K562 (cell line): ENCODE measurements around the gene LYRM1. TPM values are rescaled to one million over a fixed set of nuclear protein-coding genes. Genes with fewer than 3 reads are reported as not detected.

ENCODE experiments used
- ARHGAP35 ChIP-seq: fragments of 450-650 bp; IDR thresholded peaks from 2 replicates; pipeline ENCODE4 v1.6.1; 2018; ENCODE audit not compliant: partially characterized antibody
- BCOR ChIP-seq: fragments of 450-650 bp; IDR thresholded peaks from 2 replicates; pipeline ENCODE4 v1.6.1; 2016
- EGR1 ChIP-seq: fragments of 450-650 bp; conservative IDR thresholded peaks from 2 replicates; pipeline ENCODE4 v1.6.1; 2017; ENCODE audit warnings: mild to moderate bottlenecking
- ESRRB ChIP-seq: fragments of 250-450 bp; sonication (Bioruptor Pico); IDR thresholded peaks from 2 replicates; pipeline ENCODE4 v1.5.0; 2020; ENCODE audit warnings: mild to moderate bottlenecking, moderate library complexity, borderline replicate concordance
- EZH2 ChIP-seq: IDR thresholded peaks from 2 replicates; pipeline ENCODE4 v1.6.1; 2012; ENCODE audit warnings: low read depth, mild to moderate bottlenecking, inconsistent platforms, low read length, borderline replicate concordance
- FIP1L1 ChIP-seq: fragments of 200-400 bp; formaldehyde crosslinking; IDR thresholded peaks from 2 replicates; pipeline ENCODE4 v1.6.1; 2018; ENCODE audit warnings: mild to moderate bottlenecking, low read depth, low read length; ENCODE audit not compliant: poor library complexity, severe bottlenecking
- HDAC3 ChIP-seq: fragments of 450-650 bp; IDR thresholded peaks from 2 replicates; pipeline ENCODE4 v1.6.1; 2018; ENCODE audit warnings: borderline replicate concordance, mild to moderate bottlenecking, moderate library complexity; ENCODE audit not compliant: partially characterized antibody
- HMG20A ChIP-seq: fragments of 450-650 bp; formaldehyde crosslinking; conservative IDR thresholded peaks from 2 replicates; pipeline ENCODE4 v1.4.0; 2020; ENCODE audit warnings: mild to moderate bottlenecking, mixed read lengths
- KAT2B ChIP-seq: IDR thresholded peaks from one replicate; pipeline ENCODE4 v1.6.1; 2012; ENCODE audit warnings: low read depth, mild to moderate bottlenecking, control low read depth, inconsistent platforms, low read length, moderate library complexity
- KDM2B ChIP-seq: fragments of 250-450 bp; sonication (Bioruptor Pico); IDR thresholded peaks from 2 replicates; pipeline ENCODE4 v1.8.0; 2021; ENCODE audit warnings: mild to moderate bottlenecking, moderate library complexity
- NELFE ChIP-seq: IDR thresholded peaks from 2 replicates; pipeline ENCODE4 v1.6.1; 2011; ENCODE audit warnings: mild to moderate bottlenecking; ENCODE audit not compliant: insufficient read depth, insufficient read length
- POLR2AphosphoS2 ChIP-seq: IDR thresholded peaks from 2 replicates; pipeline ENCODE4 v1.6.1; 2012; ENCODE audit warnings: low read length, improper control_type of control experiment
- STAG1 ChIP-seq: sonication (generic); formaldehyde crosslinking; IDR thresholded peaks from 2 replicates; pipeline ENCODE4 v1.5.0; 2020; ENCODE audit warnings: missing genetic modification reagents, borderline replicate concordance
- TOE1 ChIP-seq, 2 experiments: fragments of 450-650 bp in 1 of 2; sonication (generic) in 1 of 2; formaldehyde crosslinking in 1 of 2; IDR thresholded peaks; 2 replicates each; pipeline versions ENCODE4 v1.7.1 to v1.8.0; 2016 to 2022; ENCODE audit warnings: borderline replicate concordance in 2 of 2, mild to moderate bottlenecking in 2 of 2, antibody characterized with exemption in 1 of 2, inconsistent platforms in 1 of 2, low read depth in 1 of 2, missing genetic modification reagents in 1 of 2, moderate library complexity in 1 of 2
- YY1 ChIP-seq, 3 experiments: IDR thresholded peaks; 2 replicates each; pipeline ENCODE4 v1.6.1; 2011; ENCODE audit warnings: low read length in 2 of 3, mild to moderate bottlenecking in 2 of 3, moderate library complexity in 2 of 3, borderline replicate concordance in 1 of 3, control low read depth in 1 of 3, low read depth in 1 of 3; ENCODE audit not compliant: insufficient read depth in 3 of 3, insufficient replicate concordance in 2 of 3, control insufficient read depth in 1 of 3, insufficient read length in 1 of 3; ENCODE audit errors: extremely low read depth in 1 of 3
- ZMIZ1 ChIP-seq, 2 experiments: fragments of 150-350 bp in 1 of 2; IDR thresholded peaks; 2 replicates each; pipeline ENCODE4 v1.6.1; 2012 to 2016; ENCODE audit warnings: low read depth in 2 of 2, low read length in 2 of 2, mild to moderate bottlenecking in 1 of 2, moderate library complexity in 1 of 2
- ZNF436 ChIP-seq: fragments of 250-450, 450-650 bp; sonication (Bioruptor Pico); formaldehyde crosslinking; IDR thresholded peaks from 2 replicates; pipeline ENCODE4 v1.7.0; 2020; ENCODE audit warnings: mild to moderate bottlenecking
- ZNF444 ChIP-seq: fragments of 250-450 bp; sonication (Bioruptor Pico); IDR thresholded peaks from 2 replicates; pipeline ENCODE4 v1.4.0; 2020; ENCODE audit warnings: mild to moderate bottlenecking, moderate library complexity
- polyA plus RNA-seq, 8 experiments: library from polyadenylated mRNA; depleted of rRNA in 4 of 8; stranded (reverse) in 5 of 8; unstranded in 3 of 8; fragments of >200 nt; fragmentation: Nextera tagmentation in 2 of 8; fragmentation: Illumina TruSeq in 1 of 8; extraction: Ambion mirVana in 2 of 8; extraction: Trizol in 1 of 8; gene quantifications; 2 replicates each; pipeline versions ENCODE4 v1.2.1 to v1.2.3, GENCODE V29; 2011 to 2014; ENCODE audit warnings: inconsistent platforms in 1 of 8, missing spikeins in 1 of 8
- total RNA-seq, 7 experiments: library from RNA; depleted of rRNA in 6 of 7; stranded (reverse); fragments of >200 nt in 6 of 7; fragmentation: Illumina TruSeq in 2 of 7; extraction: Trizol in 2 of 7; gene quantifications; 2 replicates each; pipeline versions ENCODE4 v1.2.1 to v1.2.3, GENCODE V29; 2011 to 2021; ENCODE audit warnings: low replicate concordance in 1 of 7
- TF ChIP-seq, protein P1 (sequence below): fragments of 450-650 bp; IDR thresholded peaks from one replicate; pipeline ENCODE4 v1.6.1; 2018; ENCODE audit warnings: mild to moderate bottlenecking, moderate library complexity; ENCODE audit not compliant: partially characterized antibody
- TF ChIP-seq, protein P2 (sequence below): IDR thresholded peaks from 2 replicates; pipeline ENCODE4 v1.6.1; 2012; ENCODE audit warnings: low read depth, low read length, improper control_type of control experiment, borderline replicate concordance

Gene LYRM1
- total and polyA plus RNA-seq, 9 of the 15 experiments (the other 6 are each of a cell fraction or from before 2014, with no cell fraction given), result 17.5 to 44.1 (median 32.7) TPM

GRCh38 chr16:20918486-20919239, 18.1 kb downstream of the LYRM1 start (continued):
- TF ChIP-seq ZMIZ1 (IDR thresholded peaks at IDR 0.05; ENCODE audit: low read depth in 2 of 2, low read length in 2 of 2) (no peak), HMG20A (no peak), STAG1 (CRISPR knock-in tag) (no peak), YY1 (IDR thresholded peaks at IDR 0.05; ENCODE audit: borderline replicate concordance in 1 of 3, control insufficient read depth in 1 of 3, extremely low read depth in 1 of 3, insufficient read depth in 3 of 3, insufficient read length in 1 of 3, insufficient replicate concordance in 2 of 3, low read depth in 1 of 3, low read length in 2 of 3) (no peak), KAT2B (no peak), ZNF444 (CRISPR knock-in tag) (no peak), BCOR (no peak), FIP1L1 (no peak), ESRRB (CRISPR knock-in tag) (no peak), NELFE (no peak), EGR1 (peak; percentile 97), ARHGAP35 (no peak), TOE1 (IDR thresholded peaks at IDR 0.05; ENCODE audit: borderline replicate concordance) (peak; percentile 34; the same call in 1 of the 2 replicates), TOE1 (CRISPR knock-in tag; IDR thresholded peaks at IDR 0.05; ENCODE audit: borderline replicate concordance, low read depth) (no peak), POLR2AphosphoS2 (no peak), ZNF436 (CRISPR knock-in tag) (no peak), HDAC3 (no peak), KDM2B (CRISPR knock-in tag) (no peak), EZH2 (no peak)
- TF ChIP-seq, protein P1, sequence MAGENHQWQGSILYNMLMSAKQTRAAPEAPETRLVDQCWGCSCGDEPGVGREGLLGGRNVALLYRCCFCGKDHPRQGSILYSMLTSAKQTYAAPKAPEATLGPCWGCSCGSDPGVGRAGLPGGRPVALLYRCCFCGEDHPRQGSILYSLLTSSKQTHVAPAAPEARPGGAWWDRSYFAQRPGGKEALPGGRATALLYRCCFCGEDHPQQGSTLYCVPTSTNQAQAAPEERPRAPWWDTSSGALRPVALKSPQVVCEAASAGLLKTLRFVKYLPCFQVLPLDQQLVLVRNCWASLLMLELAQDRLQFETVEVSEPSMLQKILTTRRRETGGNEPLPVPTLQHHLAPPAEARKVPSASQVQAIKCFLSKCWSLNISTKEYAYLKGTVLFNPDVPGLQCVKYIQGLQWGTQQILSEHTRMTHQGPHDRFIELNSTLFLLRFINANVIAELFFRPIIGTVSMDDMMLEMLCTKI, result no peak
- TF ChIP-seq, protein P2, sequence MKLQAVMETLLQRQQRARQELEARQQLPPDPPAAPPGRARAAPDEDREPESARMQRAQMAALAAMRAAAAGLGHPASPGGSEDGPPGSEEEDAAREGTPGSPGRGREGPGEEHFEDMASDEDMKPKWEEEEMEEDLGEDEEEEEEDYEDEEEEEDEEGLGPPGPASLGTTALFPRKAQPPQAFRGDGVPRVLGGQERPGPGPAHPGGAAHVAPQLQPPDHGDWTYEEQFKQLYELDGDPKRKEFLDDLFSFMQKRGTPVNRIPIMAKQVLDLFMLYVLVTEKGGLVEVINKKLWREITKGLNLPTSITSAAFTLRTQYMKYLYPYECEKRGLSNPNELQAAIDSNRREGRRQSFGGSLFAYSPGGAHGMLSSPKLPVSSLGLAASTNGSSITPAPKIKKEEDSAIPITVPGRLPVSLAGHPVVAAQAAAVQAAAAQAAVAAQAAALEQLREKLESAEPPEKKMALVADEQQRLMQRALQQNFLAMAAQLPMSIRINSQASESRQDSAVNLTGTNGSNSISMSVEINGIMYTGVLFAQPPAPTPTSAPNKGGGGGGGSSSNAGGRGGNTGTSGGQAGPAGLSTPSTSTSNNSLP, result no peak; the same call in 1 of the 2 replicates
